H1 (cell line): ENCODE measurements around the gene PLA2G4D. TPM values are rescaled to one million over a fixed set of nuclear protein-coding genes. Genes with fewer than 3 reads are reported as not detected.

ENCODE experiments used
- SIX5 ChIP-seq: IDR thresholded peaks from 2 replicates; pipeline ENCODE4 v1.6.1; 2011; ENCODE audit warnings: mild to moderate bottlenecking, low read depth, low read length
- TAF1 ChIP-seq: IDR thresholded peaks from 2 replicates; pipeline ENCODE4 v1.6.1; 2011; ENCODE audit warnings: mild to moderate bottlenecking, low read depth, low read length
- TBP ChIP-seq: IDR thresholded peaks from 2 replicates; pipeline ENCODE4 v1.6.1; 2011; ENCODE audit warnings: low read depth, low read length, improper control_type of control experiment
- polyA plus RNA-seq, 7 experiments: library from polyadenylated mRNA; depleted of rRNA in 3 of 7; stranded (reverse) in 5 of 7; unstranded in 2 of 7; fragments of >200 nt in 5 of 7; fragments of 200-250 nt in 2 of 7; gene quantifications; 1 replicate in 5 of 7; 2 replicates in 1 of 7; 4 replicates in 1 of 7; pipeline versions ENCODE4 v1.2.1 to v1.2.3, GENCODE V29; 2011 to 2013; ENCODE audit warnings: missing spikeins in 2 of 7, mixed read lengths in 2 of 7
- total RNA-seq: library from RNA; stranded (reverse); fragmentation: NEBNext Ultra II Directional; extraction: Animal tissue kit (Norgen Biotek cat#: 25700); gene quantifications from 2 replicates; pipeline ENCODE4 v1.2.1, GENCODE V29; 2021
- TF ChIP-seq, protein P1 (sequence below), 3 experiments: IDR thresholded peaks; 1 replicate in 2 of 3; 2 replicates in 1 of 3; pipeline versions ENCODE4 v1.5.1 to v1.6.1; 2011; ENCODE audit warnings: low read length in 3 of 3, mild to moderate bottlenecking in 3 of 3, inconsistent platforms in 2 of 3, low read depth in 1 of 3, moderate library complexity in 1 of 3; ENCODE audit not compliant: insufficient read depth in 1 of 3; ENCODE audit errors: control extremely low read depth in 1 of 3

The PLA2G4D gene
- total and polyA plus RNA-seq, 2 of the 8 experiments (the other 6 are each of a cell fraction or from before 2014, with no cell fraction given): 0.07 to 0.18 TPM

DNA sequence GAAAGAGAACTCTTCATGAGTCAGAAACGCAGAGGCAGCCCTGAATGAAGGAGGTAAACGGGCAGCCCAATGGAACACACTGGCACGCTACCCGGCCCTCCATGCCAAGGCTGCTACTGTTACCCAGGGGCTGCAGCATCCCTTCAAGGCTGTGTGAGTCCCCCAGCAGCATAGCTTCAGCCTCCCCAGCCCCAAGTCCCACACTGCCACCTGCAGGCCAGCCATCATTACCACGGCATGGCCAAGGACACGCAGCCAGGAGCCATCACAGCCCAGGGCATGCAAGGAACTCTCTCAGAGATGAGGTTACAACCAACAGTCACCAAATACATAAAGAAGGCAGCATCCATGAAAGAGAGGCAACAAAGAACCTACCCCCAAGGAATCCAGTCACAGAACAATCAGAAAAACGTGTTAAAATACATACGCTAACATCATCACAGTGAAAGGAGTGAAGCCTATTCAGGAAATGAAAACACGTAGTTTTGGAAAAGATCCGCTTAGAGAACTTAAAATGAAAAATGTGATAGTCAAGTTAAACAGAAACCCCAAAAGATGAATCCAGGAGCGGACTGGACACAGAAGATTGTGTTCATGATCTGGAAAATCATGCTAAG, 39.6 kb upstream of the PLA2G4D start (continued):
- TF ChIP-seq, protein P1, sequence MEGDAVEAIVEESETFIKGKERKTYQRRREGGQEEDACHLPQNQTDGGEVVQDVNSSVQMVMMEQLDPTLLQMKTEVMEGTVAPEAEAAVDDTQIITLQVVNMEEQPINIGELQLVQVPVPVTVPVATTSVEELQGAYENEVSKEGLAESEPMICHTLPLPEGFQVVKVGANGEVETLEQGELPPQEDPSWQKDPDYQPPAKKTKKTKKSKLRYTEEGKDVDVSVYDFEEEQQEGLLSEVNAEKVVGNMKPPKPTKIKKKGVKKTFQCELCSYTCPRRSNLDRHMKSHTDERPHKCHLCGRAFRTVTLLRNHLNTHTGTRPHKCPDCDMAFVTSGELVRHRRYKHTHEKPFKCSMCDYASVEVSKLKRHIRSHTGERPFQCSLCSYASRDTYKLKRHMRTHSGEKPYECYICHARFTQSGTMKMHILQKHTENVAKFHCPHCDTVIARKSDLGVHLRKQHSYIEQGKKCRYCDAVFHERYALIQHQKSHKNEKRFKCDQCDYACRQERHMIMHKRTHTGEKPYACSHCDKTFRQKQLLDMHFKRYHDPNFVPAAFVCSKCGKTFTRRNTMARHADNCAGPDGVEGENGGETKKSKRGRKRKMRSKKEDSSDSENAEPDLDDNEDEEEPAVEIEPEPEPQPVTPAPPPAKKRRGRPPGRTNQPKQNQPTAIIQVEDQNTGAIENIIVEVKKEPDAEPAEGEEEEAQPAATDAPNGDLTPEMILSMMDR (IDR thresholded peaks at IDR 0.05; ENCODE audit: control extremely low read depth in 1 of 3, insufficient read depth in 1 of 3, low read depth in 1 of 3, low read length in 3 of 3): peak; percentile 98 to 99 (median 99)
- TF ChIP-seq SIX5 (no peak), TAF1 (no peak), TBP (peak; percentile 38; the same call in 1 of the 2 replicates)
